Stimulated activated CD4-positive, alpha-beta T cell treated with anti-CD3 and anti-CD28 coated beads, Interleukin-1b, Interleukin-23, amount 100 ng/mL, for 4 hours (primary cell): ENCODE data around the gene FHL2.
"Not testable (repeated sequence)": the region's sequence is repeated elsewhere in the genome, so short reads cannot be mapped to it uniquely, and the experiment has no call there.

Experiments used
- DNase-seq, 2 donors: peaks; one replicate each; pipeline ENCODE4 v3.0.0-alpha.2; 2020; ENCODE audit warnings: low read depth in 2 of 2

The FHL2 gene

GRCh38 chr2:105398336-105399206 lies at the start of gene FHL2:
TSS of gene FHL2 (minus strand) at chr2:105399051. CDS start at chr2:105386516, 12,535 bp downstream.
- DNase-seq = peak; percentile 53 to 60

GRCh38 chr2:105447476-105447875 lies 48.6 kb upstream of the FHL2 start:
- DNase-seq = no peak

- DNase-seq = no peak
Measured at GRCh38 chr2:105446501-105446900, 47.6 kb upstream of the FHL2 start.

GRCh38 chr2:105445976-105446375 lies 47.1 kb upstream of the FHL2 start:
- no peak for DNase-seq

- no peak for DNase-seq
Measured at GRCh38 chr2:105445498-105445897, 46.6 kb upstream of the FHL2 start.

- no peak for DNase-seq
Measured at GRCh38 chr2:105443617-105444598, 45.1 kb upstream of the FHL2 start.

- DNase-seq = no peak
Measured at GRCh38 chr2:105442721-105443120, 43.9 kb upstream of the FHL2 start.

- no peak for DNase-seq
Measured at GRCh38 chr2:105442056-105442455, 43.2 kb upstream of the FHL2 start.

- DNase-seq = no peak
Measured at GRCh38 chr2:105439141-105439540, 40.3 kb upstream of the FHL2 start.

GRCh38 chr2:105438104-105438929 lies 39.5 kb upstream of the FHL2 start:
- no peak for DNase-seq

- DNase-seq = no peak
Measured at GRCh38 chr2:105437708-105438103, 38.9 kb upstream of the FHL2 start.

GRCh38 chr2:105432749-105433148 lies 33.9 kb upstream of the FHL2 start:
- no peak for DNase-seq

- no peak for DNase-seq
Measured at GRCh38 chr2:105432044-105432399, 33.2 kb upstream of the FHL2 start.

GRCh38 chr2:105431367-105432043 lies 32.7 kb upstream of the FHL2 start:
- no peak for DNase-seq

- no peak for DNase-seq
Measured at GRCh38 chr2:105428387-105429018, 29.7 kb upstream of the FHL2 start.

- DNase-seq = no peak
Measured at GRCh38 chr2:105427485-105427884, 28.6 kb upstream of the FHL2 start.

GRCh38 chr2:105426626-105427292 lies 27.9 kb upstream of the FHL2 start:
- no peak for DNase-seq

- no peak for DNase-seq
Measured at GRCh38 chr2:105425936-105426625, 27.2 kb upstream of the FHL2 start.

GRCh38 chr2:105424836-105425235 lies 26.0 kb upstream of the FHL2 start:
- DNase-seq = not testable (repeated sequence)
